GM12892 (cell line): ENCODE measurements around the gene CRYBA2.

Experiments used
- DNase-seq: peaks from one replicate; pipeline ENCODE4 v3.0.0; 2011; ENCODE audit not compliant: insufficient read length
- FAIRE-seq: peaks from 2 replicates; lab custom pipeline; 2011; peaks lifted over from hg19 to GRCh38; lab: Jason Lieb, UNC
- POLR2A ChIP-seq: IDR thresholded peaks from 2 replicates; pipeline ENCODE4 v1.6.1; 2011; ENCODE audit warnings: low read depth, low read length, control low read depth
- POLR2AphosphoS5 ChIP-seq: IDR thresholded peaks from 2 replicates; pipeline ENCODE4 v1.6.1; 2011; ENCODE audit warnings: low read depth, low read length, control low read depth
- TAF1 ChIP-seq: IDR thresholded peaks from 2 replicates; pipeline ENCODE4 v1.6.1; 2011; ENCODE audit warnings: low read depth, mild to moderate bottlenecking, control low read depth, low read length, borderline replicate concordance

The CRYBA2 gene

GRCh38 chr2:218983263-218983933 is 9.8 kb downstream of the CRYBA2 start:
- FAIRE-seq = no peak
- TF ChIP-seq POLR2A (no peak), TAF1 (no peak), POLR2AphosphoS5 (no peak)
- DNase-seq = no peak

GRCh38 chr2:218982586-218983262 is 10.5 kb downstream of the CRYBA2 start:
- TF ChIP-seq POLR2AphosphoS5 (no peak), TAF1 (no peak), POLR2A (no peak)
- no peak for DNase-seq
- FAIRE-seq = no peak

- FAIRE-seq (no peak), DNase-seq (peak; percentile 11)
- TF ChIP-seq TAF1 = no peak
- no peak for TF ChIP-seq POLR2A
- no peak for TF ChIP-seq POLR2AphosphoS5
Observed at GRCh38 chr2:218981881-218982585, 11.2 kb downstream of the CRYBA2 start.

- DNase-seq = no peak
- no peak for TF ChIP-seq POLR2AphosphoS5
- no peak for TF ChIP-seq TAF1
- no peak for TF ChIP-seq POLR2A
- no peak for FAIRE-seq
Observed at GRCh38 chr2:218981390-218981880, 11.8 kb downstream of the CRYBA2 start.

GRCh38 chr2:218980735-218981389 is 12.4 kb downstream of the CRYBA2 start:
- DNase-seq (no peak), FAIRE-seq (no peak)
- no peak for TF ChIP-seq POLR2AphosphoS5
- TF ChIP-seq TAF1 = no peak
- no peak for TF ChIP-seq POLR2A

- TF ChIP-seq POLR2A = no peak
- TF ChIP-seq TAF1 = no peak
- TF ChIP-seq POLR2AphosphoS5 = no peak
- DNase-seq (peak; percentile 84), FAIRE-seq (peak; percentile 91)
Observed at GRCh38 chr2:218979846-218980734, 13.1 kb downstream of the CRYBA2 start.

GRCh38 chr2:218975060-218975777 is 18.0 kb downstream of the CRYBA2 start:
- DNase-seq = no peak
- TF ChIP-seq POLR2AphosphoS5 = no peak
- no peak for TF ChIP-seq POLR2A
- TF ChIP-seq TAF1 = no peak
- FAIRE-seq = no peak

GRCh38 chr2:218970894-218971293 is 22.3 kb downstream of the CRYBA2 start:
- DNase-seq (no peak), FAIRE-seq (no peak)
- TF ChIP-seq POLR2AphosphoS5 (no peak), POLR2A (no peak), TAF1 (no peak)

- TF ChIP-seq TAF1 (no peak), POLR2AphosphoS5 (no peak)
- FAIRE-seq = no peak
- no peak for DNase-seq
Observed at GRCh38 chr2:218964041-218964771, 29.0 kb downstream of the CRYBA2 start.

- FAIRE-seq = no peak
- DNase-seq = no peak
- no peak for TF ChIP-seq POLR2A
- no peak for TF ChIP-seq TAF1
- TF ChIP-seq POLR2AphosphoS5 = no peak
Observed at GRCh38 chr2:218963601-218964000, 29.6 kb downstream of the CRYBA2 start.
